Amniotic epithelial cell (primary cell): ENCODE results near the gene JAZF1.

ENCODE experiments used
- DNase-seq: peaks from one replicate; pipeline ENCODE4 v3.0.0-alpha.2; 2010; ENCODE audit warnings: low read depth

JAZF1 gene

DNA sequence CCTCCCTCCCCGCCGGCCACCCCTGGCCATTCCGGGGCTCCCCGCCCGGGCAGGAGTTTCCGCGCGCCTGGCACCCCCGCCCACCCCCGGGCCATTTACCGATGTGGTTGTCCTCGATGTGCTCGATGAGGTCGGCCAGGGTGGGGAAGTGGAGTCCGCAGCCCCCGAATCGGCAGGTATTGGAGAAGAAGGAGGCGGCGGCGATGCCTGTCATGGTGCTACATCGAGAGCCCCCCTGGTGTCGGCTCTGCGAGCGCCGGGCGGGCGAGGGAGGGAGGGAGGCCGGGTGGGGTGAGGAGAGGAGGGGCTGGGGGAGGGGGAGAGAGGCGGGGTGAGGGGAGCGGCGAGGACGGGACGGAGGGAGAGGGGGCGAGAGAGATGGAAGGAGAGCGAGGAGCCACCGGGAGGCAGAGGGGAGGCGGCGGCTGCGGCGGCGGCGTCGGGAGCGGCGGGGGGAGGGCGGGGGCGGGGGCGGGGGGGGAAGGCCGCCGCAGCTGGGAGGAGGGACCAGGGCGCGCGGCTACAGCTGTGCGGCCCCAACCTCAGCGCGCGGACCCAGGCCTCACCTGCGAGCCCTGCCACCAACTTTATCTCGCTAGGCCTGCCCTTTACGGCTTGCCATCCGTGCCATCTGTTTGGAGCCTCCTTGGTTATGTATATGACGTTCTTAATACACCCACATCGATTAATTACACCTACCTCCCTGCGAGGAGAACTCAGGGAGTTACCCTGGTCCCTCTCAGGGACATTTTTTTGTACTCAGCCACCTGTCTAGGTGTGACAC lies at the start of gene JAZF1:
Gene JAZF1 (minus strand): TSS at position 432 of the 784 bp plus-strand sequence.
- peak; percentile 53 for DNase-seq

GRCh38 chr7:28230261-28230660 lies 49.7 kb upstream of the JAZF1 start:
- DNase-seq = no peak

GRCh38 chr7:28228396-28228795 lies 47.8 kb upstream of the JAZF1 start:
- peak; percentile 67 for DNase-seq

DNA sequence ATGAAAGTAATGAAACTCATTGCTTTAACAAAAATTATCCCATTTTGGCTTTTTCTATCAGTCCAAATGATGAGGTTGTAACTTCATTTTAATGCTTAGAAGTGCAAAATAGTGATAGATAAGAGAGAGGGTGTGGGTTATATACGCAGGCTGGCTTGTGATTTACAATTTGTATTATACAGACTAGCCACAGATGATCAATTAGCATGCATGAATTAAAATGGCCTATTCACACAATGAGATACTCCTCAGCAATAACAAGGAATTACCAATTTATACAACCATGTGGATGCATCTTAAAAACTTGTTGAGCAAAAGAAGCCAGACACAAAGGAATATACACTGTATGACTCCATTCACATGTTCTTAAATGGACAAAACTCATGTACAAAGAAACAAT lies 45.4 kb upstream of the JAZF1 start:
- DNase-seq = no peak

DNA sequence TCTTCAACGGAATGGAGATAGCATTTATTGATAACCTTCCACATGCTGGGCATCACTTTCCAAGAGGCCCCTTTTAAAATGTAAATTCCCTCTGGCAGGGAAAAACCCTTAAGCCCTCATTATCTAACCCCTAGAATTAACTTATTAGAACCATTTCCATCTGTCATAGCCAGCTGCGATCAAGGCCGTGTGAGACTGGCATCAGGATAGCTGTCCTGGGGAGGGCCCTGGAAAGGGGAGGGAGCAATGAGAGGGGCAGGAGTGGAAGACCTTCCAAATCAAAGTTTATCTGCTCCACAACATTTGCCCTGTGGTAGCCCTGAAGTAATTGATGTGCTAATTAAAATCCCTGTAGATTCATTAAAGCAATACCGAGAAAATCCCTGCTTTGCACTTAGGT lies 45.0 kb upstream of the JAZF1 start:
- DNase-seq = no peak

GRCh38 chr7:28224675-28225074 lies 44.1 kb upstream of the JAZF1 start:
- DNase-seq = no peak

DNA sequence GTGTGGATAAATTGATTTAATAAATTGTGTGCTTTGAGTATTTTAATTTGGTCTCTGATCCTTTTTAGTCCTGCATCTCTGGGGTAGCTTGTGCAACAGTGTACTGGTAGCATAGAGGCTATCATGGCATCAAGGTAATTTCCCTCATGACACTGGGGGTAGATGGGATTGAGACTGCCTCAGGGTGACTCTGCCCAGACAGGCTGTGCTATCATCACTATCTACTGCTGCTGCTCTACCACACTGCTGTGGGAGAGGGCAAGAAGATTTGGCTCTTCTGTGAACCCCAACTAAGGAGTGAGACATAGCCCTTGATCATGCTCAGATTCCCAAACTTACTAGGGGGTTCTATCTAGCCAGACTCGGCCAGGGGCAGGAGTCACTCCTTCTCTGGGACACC lies 43.6 kb upstream of the JAZF1 start:
- DNase-seq = no peak

DNA sequence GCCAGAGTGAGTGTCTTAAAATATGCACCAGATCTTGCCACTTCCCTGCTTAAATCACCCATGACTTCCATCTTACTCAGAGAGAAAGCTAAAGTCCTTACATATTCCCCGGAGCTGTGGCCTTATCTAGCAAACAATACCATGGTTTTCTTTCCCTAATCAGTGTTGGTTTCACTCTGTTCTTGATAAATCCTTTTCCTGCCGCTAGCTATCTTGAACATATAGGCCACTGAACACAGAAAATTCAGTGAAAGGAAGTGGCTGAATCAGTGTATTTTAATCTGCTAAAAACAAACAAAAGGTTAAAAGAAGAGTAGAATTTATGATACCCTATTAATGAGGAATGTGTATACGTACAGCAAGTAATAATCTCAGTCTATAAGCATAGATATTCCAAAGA lies 42.0 kb upstream of the JAZF1 start:
- DNase-seq = peak; percentile 14

GRCh38 chr7:28219793-28220192 lies 39.2 kb upstream of the JAZF1 start:
- no peak for DNase-seq

DNA sequence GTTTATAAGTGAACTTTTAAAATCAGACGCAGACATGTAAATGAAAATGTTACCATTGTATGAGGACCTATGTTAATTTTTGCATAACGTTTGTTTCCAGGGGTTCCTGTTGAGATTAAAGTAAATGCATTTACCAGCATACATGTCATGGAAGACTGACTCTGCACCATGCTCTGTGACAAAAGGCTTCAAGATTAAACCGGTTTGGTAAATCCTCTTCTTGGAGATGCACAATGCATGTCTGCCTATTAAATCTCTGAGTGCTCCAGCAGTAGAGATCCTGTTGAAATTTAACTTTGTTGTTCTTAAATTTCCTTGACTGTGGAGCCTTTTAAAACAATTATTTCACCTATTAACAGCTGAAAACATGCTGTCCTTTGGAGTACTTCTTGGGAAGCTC lies 36.5 kb upstream of the JAZF1 start:
- no peak for DNase-seq

DNA sequence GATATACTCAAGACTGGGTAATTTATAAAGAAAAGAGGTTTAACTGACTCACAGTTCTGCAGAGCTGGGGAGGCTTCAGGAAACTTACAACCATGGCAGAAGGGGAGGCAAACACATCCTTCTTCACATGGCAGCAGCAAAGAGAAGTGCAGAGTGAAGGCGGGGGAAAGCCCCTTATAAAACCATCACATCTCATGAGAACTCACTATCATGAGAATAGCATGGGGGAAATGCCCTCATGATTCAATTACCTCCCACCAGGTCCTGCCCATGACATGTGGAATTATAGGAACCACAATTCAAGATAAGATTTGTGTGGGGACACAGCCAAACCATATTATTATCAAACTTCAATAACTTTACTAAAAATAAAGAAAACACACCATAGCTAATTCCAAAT lies 30.4 kb upstream of the JAZF1 start:
- DNase-seq = peak; percentile 31

GRCh38 chr7:28208506-28208905 lies 27.9 kb upstream of the JAZF1 start:
- no peak for DNase-seq

DNA sequence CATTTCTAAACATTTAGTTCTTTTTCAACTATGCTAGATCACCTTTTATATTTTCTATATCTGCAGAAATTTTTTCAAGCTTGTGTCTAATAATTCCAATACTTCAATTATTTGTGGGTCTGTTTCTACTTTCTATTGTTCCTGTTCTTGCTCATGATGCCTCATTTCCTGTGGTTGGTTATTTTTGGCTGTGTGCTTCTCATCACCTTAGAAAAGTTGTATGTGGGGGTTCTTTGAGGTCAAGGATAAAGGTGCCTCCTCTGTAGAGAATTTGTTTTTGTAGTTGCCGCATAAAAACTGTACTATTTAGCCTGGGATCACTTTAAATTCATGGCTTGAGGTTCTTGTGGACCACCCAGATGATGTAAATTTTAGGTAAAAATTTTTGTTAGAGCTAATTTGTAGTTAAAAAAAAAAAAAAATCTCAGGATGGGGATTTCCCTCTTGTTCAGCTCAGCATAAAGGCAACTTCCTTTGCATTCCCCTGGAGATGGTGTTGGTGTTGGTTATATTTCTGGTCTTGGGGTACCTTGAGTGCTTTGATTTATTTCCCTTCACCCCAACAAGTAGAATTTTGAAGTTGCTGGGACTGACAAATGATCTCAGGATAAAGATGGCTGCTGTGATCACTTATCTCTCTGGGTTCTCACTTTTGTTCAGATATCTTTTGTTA lies 27.0 kb upstream of the JAZF1 start:
- DNase-seq = no peak

- DNase-seq = no peak
Measured at GRCh38 chr7:28205506-28205905, 24.9 kb upstream of the JAZF1 start.

DNA sequence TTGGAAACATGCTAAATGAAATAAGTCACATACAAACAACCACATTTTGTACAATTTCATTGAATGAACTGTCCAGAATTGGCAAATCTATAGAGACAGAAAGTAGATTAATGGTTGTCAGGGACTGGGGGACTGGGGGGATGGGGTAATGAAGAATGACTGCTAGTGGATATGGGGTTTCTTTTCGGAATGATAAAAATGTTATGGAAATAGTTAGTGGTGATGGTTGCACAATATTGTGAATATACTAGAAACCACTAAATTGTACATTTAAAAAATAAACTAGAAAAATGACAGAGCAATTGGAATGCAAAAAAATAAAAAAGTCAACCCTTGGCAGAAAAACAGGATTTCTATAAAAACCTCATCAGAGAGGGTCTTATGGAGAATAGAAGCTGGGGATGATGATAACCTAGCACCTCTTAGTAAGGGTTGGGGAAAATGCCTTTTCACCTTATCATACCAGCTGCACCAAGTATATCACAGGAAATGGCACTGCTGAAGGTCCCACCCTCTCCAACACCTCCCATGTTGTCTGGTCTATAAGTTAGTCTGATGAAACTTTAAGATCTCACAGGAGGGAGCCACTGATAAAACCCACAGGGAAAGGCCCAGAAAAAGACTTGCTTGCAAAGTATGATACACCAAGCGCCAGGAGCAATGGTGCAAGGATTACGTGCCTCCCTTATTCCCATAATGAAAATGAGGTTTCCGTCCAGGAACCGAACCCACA lies 23.1 kb upstream of the JAZF1 start:
- DNase-seq = peak; percentile 83

DNA sequence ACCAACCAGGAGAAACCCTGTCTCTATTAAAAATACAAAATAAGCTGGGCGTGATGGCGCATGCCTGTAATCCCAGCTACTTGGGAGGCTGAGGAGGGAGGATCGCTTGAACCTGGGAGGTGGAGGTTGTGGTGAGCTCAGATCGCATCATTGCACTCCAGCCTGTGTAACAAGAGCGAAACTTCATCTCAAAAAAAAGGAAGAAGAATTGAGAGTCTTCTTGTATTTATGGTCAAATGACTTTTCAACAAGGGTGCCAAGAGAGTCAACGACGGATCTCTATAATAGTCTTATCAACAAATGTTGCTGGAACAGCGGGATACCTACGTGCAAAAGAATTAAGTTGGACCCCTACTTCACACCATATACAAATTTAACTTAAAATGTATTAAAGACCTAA lies 21.6 kb upstream of the JAZF1 start:
- DNase-seq = no peak

- DNase-seq = no peak
Measured at GRCh38 chr7:28201131-28201530, 20.5 kb upstream of the JAZF1 start.

- DNase-seq = no peak
Measured at GRCh38 chr7:28200598-28200997, 20.0 kb upstream of the JAZF1 start.

- no peak for DNase-seq
Measured at GRCh38 chr7:28199021-28199510, 18.5 kb upstream of the JAZF1 start.

DNA sequence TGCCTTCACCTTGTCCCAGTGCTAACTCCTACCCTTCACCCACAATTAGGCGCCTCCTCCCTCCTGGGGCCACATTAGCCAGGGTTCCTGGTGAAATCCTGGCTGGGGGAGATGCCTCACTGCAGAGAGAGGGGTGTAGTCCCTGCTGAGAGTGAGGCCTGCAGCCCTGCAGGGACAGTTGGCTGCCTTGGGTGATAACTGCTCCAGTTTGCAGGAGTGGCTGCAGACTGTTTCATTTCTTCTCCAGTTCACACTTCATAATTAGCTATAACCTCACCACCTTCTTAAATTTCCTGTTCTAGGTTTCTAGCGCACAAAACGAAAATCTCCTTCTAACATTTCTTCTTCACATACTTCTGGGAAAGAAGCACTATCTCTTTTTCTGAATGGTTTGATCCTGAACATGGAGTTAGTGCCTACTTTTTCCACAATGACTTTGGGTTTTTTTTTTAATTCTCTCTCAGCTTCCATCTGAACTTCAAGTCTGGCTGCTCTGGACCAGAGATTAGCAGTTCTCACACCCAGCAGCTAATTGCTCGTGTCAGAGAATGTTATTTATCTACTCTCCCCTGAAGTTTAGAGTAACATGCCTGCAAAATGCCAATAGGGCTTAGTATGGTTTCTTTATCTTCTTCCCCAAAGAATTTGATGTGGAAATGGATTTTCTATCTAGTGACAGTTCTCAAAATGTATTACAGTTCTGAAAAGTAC lies 15.5 kb upstream of the JAZF1 start:
- DNase-seq = no peak

GRCh38 chr7:28192786-28193585 lies 12.4 kb upstream of the JAZF1 start:
- DNase-seq = peak; percentile 70
